ENCODE data around the gene MORC2. TPM values are rescaled to one million over a fixed set of nuclear protein-coding genes. Genes with fewer than 3 reads are reported as not detected.

MORC2 gene
- total RNA-seq, 2 experiments from 2014 or later, result 27.1 to 27.9 TPM

GRCh38 chr22:30893434-30894370, 74.9 kb downstream of the MORC2 start:
- no peaks in the 10 kb centered on the region for H3K9me3 ChIP-seq (ENCODE audit: control insufficient read depth in 1 of 2, insufficient read depth in 1 of 2, low read length in 2 of 2)
- peaks cover 30% of the 10 kb centered on the region for H3K4me1 ChIP-seq (ENCODE audit: insufficient read depth, low read length)
- ATAC-seq (ENCODE audit: poor library complexity), result no peak
- Mint-ChIP-seq H3K36me3 (ENCODE audit: low read depth) (peaks cover 25% of the 10 kb centered on the region), H3K4me1 (ENCODE audit: low read depth) (peaks cover 35% of the 10 kb centered on the region), H3K4me3 (peak overlapping the region; percentile 59), H3K27me3 (no peaks in the 10 kb centered on the region), H3K9me3 (peaks cover 2% of the 10 kb centered on the region), H3K27ac (peak overlapping the region; percentile 86)
- peaks cover 10% of the 10 kb centered on the region for H3K36me3 ChIP-seq (ENCODE audit: insufficient read depth, low read length)
- no peak for TF ChIP-seq CTCF (IDR thresholded peaks at IDR 0.05)
- H3K27me3 ChIP-seq (ENCODE audit: control insufficient read depth in 1 of 2, insufficient read depth in 2 of 2, low read length in 2 of 2), result no peaks in the 10 kb centered on the region
- intact Hi-C loops (cut with DNase I, micrococcal nuclease), result no loop called here
- H3K4me3 ChIP-seq (ENCODE audit: low read length), result no peak overlapping the region
- DNase-seq, result peak in 3 of 14 experiments; percentile 6 to 19 (median 12)
- ChIA-PET CTCF (no interaction called here), POLR2A (interaction anchor here (0.8 kb wide), 1 partner anchor 214 kb away, joined by 3 read pairs; the partner anchor contains the start of gene SELENOM)
- peak overlapping the region in 1 of 2 donors; percentile 0 for H3K27ac ChIP-seq (ENCODE audit: low read depth in 1 of 2, low read length in 2 of 2)

GRCh38 chr22:30892731-30893221, 75.8 kb downstream of the MORC2 start:
- DNase-seq (peak in 1 of 14 experiments; percentile 10), ATAC-seq (ENCODE audit: poor library complexity) (no peak)
- H3K27ac ChIP-seq (ENCODE audit: low read depth in 1 of 2, low read length in 2 of 2), result no peak overlapping the region
- intact Hi-C loops (cut with DNase I, micrococcal nuclease), result no loop called here
- H3K4me1 ChIP-seq (ENCODE audit: insufficient read depth, low read length), result peaks cover 30% of the 10 kb centered on the region
- CTCF ChIA-PET, result no interaction called here
- Mint-ChIP-seq H3K4me3 (no peak overlapping the region), H3K27me3 (no peaks in the 10 kb centered on the region), H3K4me1 (ENCODE audit: low read depth) (peaks cover 35% of the 10 kb centered on the region), H3K9me3 (peaks cover 2% of the 10 kb centered on the region), H3K36me3 (ENCODE audit: low read depth) (peaks cover 22% of the 10 kb centered on the region), H3K27ac (no peak overlapping the region)
- H3K36me3 ChIP-seq (ENCODE audit: insufficient read depth, low read length), result peaks cover 14% of the 10 kb centered on the region
- no peak for TF ChIP-seq CTCF (IDR thresholded peaks at IDR 0.05)
- no peaks in the 10 kb centered on the region for H3K27me3 ChIP-seq (ENCODE audit: control insufficient read depth in 1 of 2, insufficient read depth in 2 of 2, low read length in 2 of 2)
- H3K9me3 ChIP-seq (ENCODE audit: control insufficient read depth in 1 of 2, insufficient read depth in 1 of 2, low read length in 2 of 2), result no peaks in the 10 kb centered on the region
- no peak overlapping the region for H3K4me3 ChIP-seq (ENCODE audit: low read length)
- POLR2A ChIA-PET, result no interaction called here

GRCh38 chr22:30892286-30892685, 76.3 kb downstream of the MORC2 start:
- H3K4me3 Mint-ChIP-seq, result no peak overlapping the region
- Histone ChIP-seq H3K4me3 (ENCODE audit: low read length) (no peak overlapping the region), H3K27me3 (ENCODE audit: control insufficient read depth in 1 of 2, insufficient read depth in 2 of 2, low read length in 2 of 2) (no peaks in the 10 kb centered on the region), H3K4me1 (ENCODE audit: insufficient read depth, low read length) (peaks cover 30% of the 10 kb centered on the region), H3K36me3 (ENCODE audit: insufficient read depth, low read length) (peaks cover 17% of the 10 kb centered on the region), H3K27ac (ENCODE audit: low read depth in 1 of 2, low read length in 2 of 2) (no peak overlapping the region), H3K9me3 (ENCODE audit: control insufficient read depth in 1 of 2, insufficient read depth in 1 of 2, low read length in 2 of 2) (no peaks in the 10 kb centered on the region)
- POLR2A ChIA-PET, result no interaction called here
- no peak for TF ChIP-seq CTCF (IDR thresholded peaks at IDR 0.05)
- H3K36me3 Mint-ChIP-seq (ENCODE audit: low read depth), result peaks cover 20% of the 10 kb centered on the region
- no peak for ATAC-seq (ENCODE audit: poor library complexity)
- H3K27ac Mint-ChIP-seq, result peak overlapping the region; percentile 15
- H3K4me1 Mint-ChIP-seq (ENCODE audit: low read depth), result peaks cover 35% of the 10 kb centered on the region
- peaks cover 2% of the 10 kb centered on the region for H3K9me3 Mint-ChIP-seq
- intact Hi-C loops (cut with DNase I, micrococcal nuclease), result no loop called here
- no peaks in the 10 kb centered on the region for H3K27me3 Mint-ChIP-seq
- CTCF ChIA-PET, result no interaction called here
- peak in 1 of 14 experiments; percentile 5 for DNase-seq
